Astrocyte (in vitro differentiated cells and primary cell): ENCODE data around the gene TDRKH.

Experiments
- EZH2 ChIP-seq: IDR thresholded peaks from 2 replicates; pipeline ENCODE4 v1.6.1; 2012; ENCODE audit warnings: mild to moderate bottlenecking, low read length, inconsistent platforms; ENCODE audit not compliant: insufficient read depth
- TF ChIP-seq, protein P1 (sequence below): IDR thresholded peaks from 2 replicates; pipeline ENCODE4 v1.5.1; 2011; ENCODE audit warnings: low read depth, mild to moderate bottlenecking, inconsistent platforms, low read length, moderate library complexity; ENCODE audit not compliant: insufficient read depth

DNA sequence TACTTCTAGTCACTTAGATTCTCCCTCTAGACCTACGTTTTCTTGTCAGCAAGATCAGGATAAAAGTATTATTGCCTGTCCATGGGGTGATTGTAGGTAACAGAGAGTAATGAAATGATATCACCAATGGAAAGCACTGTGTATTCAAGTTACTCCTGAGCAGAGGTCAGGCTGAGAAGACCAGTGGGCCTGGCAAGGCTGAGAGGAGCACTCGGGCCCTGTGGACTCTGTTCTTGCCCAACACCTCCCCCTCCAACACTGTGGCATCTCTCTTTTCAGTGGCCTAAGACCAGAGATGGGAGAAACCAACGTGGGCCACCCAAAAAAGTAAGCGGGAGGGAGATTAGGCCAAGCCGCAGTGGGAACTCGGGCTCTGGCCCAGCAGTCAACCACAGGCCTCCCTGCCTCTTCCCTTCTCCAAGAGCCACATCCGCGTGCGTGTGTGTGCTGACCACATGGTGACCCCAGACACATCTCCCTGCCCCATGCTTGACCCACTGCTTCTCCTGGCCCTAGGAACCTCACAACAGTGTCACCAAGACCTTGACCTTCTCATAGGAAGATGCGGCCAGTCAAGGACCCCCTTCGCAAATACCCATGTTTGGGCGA is 29.0 kb upstream of the TDRKH start:
- TF ChIP-seq, protein P1, sequence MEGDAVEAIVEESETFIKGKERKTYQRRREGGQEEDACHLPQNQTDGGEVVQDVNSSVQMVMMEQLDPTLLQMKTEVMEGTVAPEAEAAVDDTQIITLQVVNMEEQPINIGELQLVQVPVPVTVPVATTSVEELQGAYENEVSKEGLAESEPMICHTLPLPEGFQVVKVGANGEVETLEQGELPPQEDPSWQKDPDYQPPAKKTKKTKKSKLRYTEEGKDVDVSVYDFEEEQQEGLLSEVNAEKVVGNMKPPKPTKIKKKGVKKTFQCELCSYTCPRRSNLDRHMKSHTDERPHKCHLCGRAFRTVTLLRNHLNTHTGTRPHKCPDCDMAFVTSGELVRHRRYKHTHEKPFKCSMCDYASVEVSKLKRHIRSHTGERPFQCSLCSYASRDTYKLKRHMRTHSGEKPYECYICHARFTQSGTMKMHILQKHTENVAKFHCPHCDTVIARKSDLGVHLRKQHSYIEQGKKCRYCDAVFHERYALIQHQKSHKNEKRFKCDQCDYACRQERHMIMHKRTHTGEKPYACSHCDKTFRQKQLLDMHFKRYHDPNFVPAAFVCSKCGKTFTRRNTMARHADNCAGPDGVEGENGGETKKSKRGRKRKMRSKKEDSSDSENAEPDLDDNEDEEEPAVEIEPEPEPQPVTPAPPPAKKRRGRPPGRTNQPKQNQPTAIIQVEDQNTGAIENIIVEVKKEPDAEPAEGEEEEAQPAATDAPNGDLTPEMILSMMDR: no peak
- TF ChIP-seq EZH2: no peak
